GM23338 (cell line): Measurements from ENCODE around the gene CRACDL. TPM values are rescaled to one million over a fixed set of nuclear protein-coding genes. Genes with fewer than 3 reads are reported as not detected.

Experiments used
- ATAC-seq: fragments of 200-7000 bp; cut with Tn5 transposase; 3 replicates; pipeline ENCODE4 v1.9.1; 2020
- DNase-seq: peaks from one replicate; pipeline ENCODE4 v3.0.0-alpha.2; 2015; ENCODE audit warnings: low spot score
- H2AFZ ChIP-seq: fragments of 200-600 bp; sonication (generic); 2 replicates; pipeline ENCODE4 v1.8.0; 2016; ENCODE audit warnings: antibody characterized with exemption, mild to moderate bottlenecking, moderate library complexity
- H3F3A ChIP-seq: fragments of 200-600 bp; sonication (generic); replicated peaks from 2 replicates; pipeline ENCODE4 v1.8.0; 2017; ENCODE audit warnings: antibody characterized with exemption, mixed run types, low read depth
- H3K27ac ChIP-seq: fragments of 200-600 bp; sonication (generic); 2 replicates; pipeline ENCODE4 v1.6.1; 2016; ENCODE audit warnings: low read depth
- H3K27me3 ChIP-seq: fragments of 200-600 bp; sonication (generic); 2 replicates; pipeline ENCODE4 v1.8.0; 2016; ENCODE audit warnings: mild to moderate bottlenecking, mixed run types, moderate library complexity; ENCODE audit not compliant: insufficient read depth
- H3K36me3 ChIP-seq: fragments of 200-600 bp; sonication (generic); 2 replicates; pipeline ENCODE4 v1.8.0; 2016; ENCODE audit warnings: mild to moderate bottlenecking; ENCODE audit not compliant: insufficient read depth
- H3K4me1 ChIP-seq: fragments of 200-600 bp; sonication (generic); 2 replicates; pipeline ENCODE4 v1.8.0; 2016; ENCODE audit warnings: mild to moderate bottlenecking, moderate library complexity; ENCODE audit not compliant: insufficient read depth
- H3K4me2 ChIP-seq: fragments of 200-600 bp; sonication (generic); 2 replicates; pipeline ENCODE4 v1.7.1; 2017; ENCODE audit warnings: mixed run types
- H3K4me3 ChIP-seq: fragments of 200-600 bp; sonication (generic); 2 replicates; pipeline ENCODE4 v1.6.1; 2016; ENCODE audit warnings: mixed run types
- H3K79me2 ChIP-seq: fragments of 200-600 bp; sonication (generic); replicated peaks from 2 replicates; pipeline ENCODE4 v1.8.0; 2017; ENCODE audit warnings: mild to moderate bottlenecking; ENCODE audit not compliant: insufficient read depth
- H3K9me2 ChIP-seq: fragments of 200-600 bp; sonication (generic); 2 replicates; pipeline ENCODE4 v1.8.0; 2017; ENCODE audit not compliant: insufficient read depth
- H4K20me1 ChIP-seq: fragments of 200-600 bp; sonication (generic); replicated peaks from 2 replicates; pipeline ENCODE4 v1.8.0; 2017; ENCODE audit warnings: mild to moderate bottlenecking; ENCODE audit not compliant: insufficient read depth
- H3K27ac Mint-ChIP-seq: 2 replicates; pipeline ENCODE4 v1.8.0; 2020; ENCODE audit warnings: inconsistent platforms, mild to moderate bottlenecking, moderate library complexity, mixed read lengths
- H3K27me3 Mint-ChIP-seq: 3 replicates; pipeline ENCODE4 v1.8.0; 2022; ENCODE audit warnings: low read depth, mild to moderate bottlenecking, moderate library complexity, mixed read lengths, inconsistent platforms; ENCODE audit not compliant: insufficient read depth, poor library complexity
- H3K36me3 Mint-ChIP-seq: 3 replicates; pipeline ENCODE4 v1.8.0; 2021; ENCODE audit warnings: low read depth, mild to moderate bottlenecking, inconsistent platforms, moderate library complexity, mixed read lengths
- H3K4me1 Mint-ChIP-seq: 3 replicates; pipeline ENCODE4 v1.8.0; 2020; ENCODE audit warnings: mild to moderate bottlenecking, inconsistent platforms, mixed read lengths
- H3K4me3 Mint-ChIP-seq: 3 replicates; pipeline ENCODE4 v1.8.0; 2021; ENCODE audit warnings: moderate library complexity, mild to moderate bottlenecking, inconsistent platforms, mixed read lengths
- H3K9me3 Mint-ChIP-seq: 3 replicates; pipeline ENCODE4 v1.8.0; 2020; ENCODE audit warnings: moderate library complexity, mild to moderate bottlenecking, inconsistent platforms, mixed read lengths
- CREB1 ChIP-seq: fragments of 250-450 bp; sonication (Bioruptor Pico); IDR thresholded peaks from 2 replicates; pipeline ENCODE4 v1.5.0; 2020; ENCODE audit warnings: low read depth, mild to moderate bottlenecking, moderate library complexity
- CTCF ChIP-seq, 2 experiments: fragments of 200-600 bp in 1 of 2; sonication (generic) in 1 of 2; conservative IDR thresholded peaks; 2 replicates each; pipeline versions ENCODE4 v1.5.1 to v1.6.1; 2016 to 2017; ENCODE audit warnings: antibody characterized with exemption in 2 of 2, low read depth in 2 of 2, mild to moderate bottlenecking in 2 of 2, moderate library complexity in 1 of 2
- ETS1 ChIP-seq: IDR thresholded peaks from 2 replicates; pipeline ENCODE4 v1.6.1; 2016; ENCODE audit warnings: antibody characterized with exemption
- EZH2 ChIP-seq: fragments of 200-600 bp; sonication (generic); IDR thresholded peaks from one replicate; pipeline ENCODE4 v1.8.0; 2017; ENCODE audit warnings: antibody characterized with exemption, mild to moderate bottlenecking, low read depth; ENCODE audit not compliant: unreplicated experiment
- EZH2phosphoT487 ChIP-seq: fragments of 200-600 bp; sonication (generic); IDR thresholded peaks from one replicate; pipeline ENCODE4 v1.8.1; 2018; ENCODE audit warnings: antibody characterized with exemption; ENCODE audit not compliant: unreplicated experiment
- JUNB ChIP-seq: IDR thresholded peaks from one replicate; pipeline ENCODE4 v1.6.1; 2016; ENCODE audit warnings: antibody characterized with exemption; ENCODE audit not compliant: unreplicated experiment
- NANOG ChIP-seq: IDR thresholded peaks from 2 replicates; pipeline ENCODE4 v1.6.1; 2016; ENCODE audit warnings: antibody characterized with exemption, borderline replicate concordance
- POLR2AphosphoS5 ChIP-seq: IDR thresholded peaks from 2 replicates; pipeline ENCODE4 v1.6.1; 2016; ENCODE audit warnings: antibody characterized with exemption, low read depth
- REST ChIP-seq: IDR thresholded peaks from one replicate; pipeline ENCODE4 v1.6.1; 2018; ENCODE audit warnings: antibody characterized with exemption; ENCODE audit not compliant: unreplicated experiment
- STAT1 ChIP-seq: IDR thresholded peaks from one replicate; pipeline ENCODE4 v1.6.1; 2016; ENCODE audit warnings: antibody characterized with exemption; ENCODE audit not compliant: unreplicated experiment
- ZNF114 ChIP-seq: fragments of 250-450 bp; sonication (Bioruptor Pico); IDR thresholded peaks from 2 replicates; pipeline ENCODE4 v1.5.0; 2020; ENCODE audit warnings: mild to moderate bottlenecking, moderate library complexity
- ZNF331 ChIP-seq: fragments of 250-450 bp; sonication (Bioruptor Pico); IDR thresholded peaks from 2 replicates; pipeline ENCODE4 v1.5.0; 2020; ENCODE audit warnings: low read depth, mild to moderate bottlenecking, moderate library complexity
- ZNF462 ChIP-seq: fragments of 250-450 bp; sonication (Bioruptor Pico); IDR thresholded peaks from 2 replicates; pipeline ENCODE4 v1.5.0; 2020; ENCODE audit warnings: mild to moderate bottlenecking, moderate library complexity
- polyA plus RNA-seq: library from polyadenylated mRNA; unstranded; fragments of >200 nt; fragmentation: Nextera tagmentation; extraction: Ambion mirVana; gene quantifications from 2 replicates; pipeline ENCODE4 v1.2.1, GENCODE V29; 2016
- total RNA-seq: library from RNA; depleted of rRNA; stranded (reverse); fragments of >200 nt; shearing (Covaris generic); gene quantifications from 2 replicates; pipeline ENCODE4 v1.2.3, GENCODE V29; 2014

The CRACDL gene
- total and polyA plus RNA-seq, 2 experiments from 2014 or later, result 0.14 to 0.16 TPM

GRCh38 chr2:98854682-98855081, 81.3 kb downstream of the CRACDL start:
- H3K36me3 ChIP-seq, result no peaks in the 10 kb centered on the region
- DNase-seq (no peak), ATAC-seq (no peak)
- H2AFZ ChIP-seq, result no peak overlapping the region
- H3K4me1 ChIP-seq, result no peaks in the 10 kb centered on the region
- no peak for TF ChIP-seq CREB1
- no peak for TF ChIP-seq ZNF114 (CRISPR knock-in tag)
- TF ChIP-seq EZH2, result no peak
- TF ChIP-seq ZNF462 (CRISPR knock-in tag), result no peak
- TF ChIP-seq REST, result no peak
- TF ChIP-seq CTCF (conservative IDR thresholded peaks at IDR 0.05; ENCODE audit: low read depth in 2 of 2), result no peak
- TF ChIP-seq ETS1, result no peak
- TF ChIP-seq STAT1, result no peak
- TF ChIP-seq EZH2phosphoT487, result no peak
- no peak for TF ChIP-seq POLR2AphosphoS5
- TF ChIP-seq JUNB, result no peak
- TF ChIP-seq ZNF331 (CRISPR knock-in tag), result no peak
- no peak for TF ChIP-seq NANOG
- peaks cover 7% of the 10 kb centered on the region; the same call in 2 of the 3 replicates for H3K9me3 Mint-ChIP-seq
- no peaks in the 10 kb centered on the region for H3K36me3 Mint-ChIP-seq
- H3K4me3 ChIP-seq, result no peak overlapping the region
- H3K27me3 ChIP-seq, result no peaks in the 10 kb centered on the region
- H3K4me1 Mint-ChIP-seq, result no peaks in the 10 kb centered on the region
- no peaks in the 10 kb centered on the region for H3K27me3 Mint-ChIP-seq
- H3K27ac ChIP-seq, result no peak overlapping the region
- no peaks in the 10 kb centered on the region for H3K9me2 ChIP-seq
- no peaks in the 10 kb centered on the region for H3K79me2 ChIP-seq
- H3K4me2 ChIP-seq, result no peak overlapping the region
- no peaks in the 10 kb centered on the region for H3F3A ChIP-seq
- no peaks in the 10 kb centered on the region for H4K20me1 ChIP-seq
- no peak overlapping the region for H3K27ac Mint-ChIP-seq
- H3K4me3 Mint-ChIP-seq, result no peak overlapping the region
